GM18867 (cell line): Measurements from ENCODE around the gene SIPA1L3.

Source experiments
- ATAC-seq: cut with Tn5 transposase; IDR thresholded peaks from one replicate; pipeline ENCODE4 v1.9.1; 2021; ENCODE audit warnings: mild to moderate bottlenecking, moderate library complexity; ENCODE audit not compliant: unreplicated experiment

The SIPA1L3 gene

GRCh38 chr19:38172001-38172400 is 265.0 kb downstream of the SIPA1L3 start:
- ATAC-seq, result no peak

GRCh38 chr19:38173291-38174041 is 266.5 kb downstream of the SIPA1L3 start:
- ATAC-seq, result no peak

GRCh38 chr19:38175422-38175821 is 268.4 kb downstream of the SIPA1L3 start:
- no peak for ATAC-seq

- no peak for ATAC-seq
These were observed 273.1 kb downstream of the SIPA1L3 start for GRCh38 chr19:38180071-38180470.

- no peak for ATAC-seq
These were observed 275.7 kb downstream of the SIPA1L3 start for GRCh38 chr19:38182536-38183210.

- ATAC-seq, result no peak
These were observed 276.4 kb downstream of the SIPA1L3 start for GRCh38 chr19:38183251-38183897.

DNA sequence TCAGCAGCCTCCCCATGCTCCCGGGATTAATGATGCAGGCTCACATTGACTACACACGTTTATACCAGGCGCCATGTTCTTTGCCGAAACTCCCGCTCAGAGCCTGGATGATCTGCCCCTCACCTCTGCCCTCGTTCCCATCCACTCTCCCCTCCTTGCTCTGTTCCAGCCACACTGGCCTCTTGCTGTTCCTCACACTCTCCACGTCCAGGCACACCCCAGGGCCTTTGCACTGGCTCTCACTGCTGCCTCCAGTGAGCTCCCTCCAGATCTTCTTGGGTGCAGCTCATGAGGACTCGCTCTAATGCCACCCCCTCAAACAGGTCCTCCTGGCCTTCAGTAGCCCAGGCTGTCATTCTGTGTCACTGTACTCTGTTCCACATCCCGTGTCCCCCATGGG is 277.8 kb downstream of the SIPA1L3 start:
- no peak for ATAC-seq

- ATAC-seq, result no peak
These were observed 278.6 kb downstream of the SIPA1L3 start for GRCh38 chr19:38185562-38185961.

GRCh38 chr19:38190061-38190460 is 283.1 kb downstream of the SIPA1L3 start:
- no peak for ATAC-seq

GRCh38 chr19:38190793-38191192 is 283.8 kb downstream of the SIPA1L3 start:
- no peak for ATAC-seq

DNA sequence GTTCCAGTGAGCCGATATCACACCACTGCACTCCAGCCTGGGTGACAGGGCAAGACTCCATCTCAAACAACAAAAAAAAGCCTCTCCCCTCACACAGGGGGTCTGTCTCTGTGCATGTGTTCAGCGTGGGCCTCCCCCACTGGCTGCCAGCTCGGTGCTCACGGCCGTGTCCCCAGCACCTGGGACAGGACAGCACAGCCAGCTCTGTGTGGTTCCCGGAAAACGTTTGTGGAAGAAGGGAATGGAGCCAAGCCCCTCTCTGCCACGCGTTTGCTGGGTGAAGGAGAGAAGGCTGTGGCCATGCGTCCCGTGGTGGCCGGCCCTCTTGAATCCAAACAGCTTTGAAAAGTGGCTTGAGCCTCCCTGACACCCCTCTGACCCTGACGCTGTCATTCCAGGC is 284.7 kb downstream of the SIPA1L3 start:
- ATAC-seq, result no peak

- no peak for ATAC-seq
These were observed 286.4 kb downstream of the SIPA1L3 start for GRCh38 chr19:38193445-38193844.

DNA sequence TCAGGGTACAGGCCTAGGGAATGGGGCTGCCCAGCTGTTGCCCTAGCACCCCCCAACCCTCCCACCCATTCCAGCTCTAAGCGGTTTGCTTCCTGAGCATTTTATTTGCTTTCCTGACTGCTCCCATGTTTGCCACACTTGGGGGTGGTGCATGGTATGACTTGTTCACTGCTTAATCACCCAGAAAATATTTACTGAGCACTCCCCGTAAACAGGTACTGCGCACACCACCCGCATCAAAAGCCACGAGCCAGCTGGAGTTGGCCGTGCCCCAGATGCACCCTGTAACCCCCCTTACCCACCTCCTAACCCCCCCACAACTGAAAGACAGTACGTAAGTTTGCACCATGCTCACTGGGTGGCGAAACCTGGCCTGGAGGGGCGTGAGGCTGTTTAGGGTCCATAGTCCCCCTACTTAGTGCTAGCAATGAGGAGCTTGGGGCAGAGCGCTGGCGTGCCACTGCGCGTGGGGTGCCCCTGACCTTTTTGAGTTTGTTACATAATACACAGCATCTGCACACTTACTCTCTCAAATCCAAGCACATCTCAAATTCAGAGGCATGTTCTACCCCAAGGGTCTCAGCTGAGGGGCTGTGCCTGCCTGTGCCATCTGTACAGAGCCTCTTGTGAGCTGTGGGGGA is 287.2 kb downstream of the SIPA1L3 start:
- ATAC-seq, result no peak

DNA sequence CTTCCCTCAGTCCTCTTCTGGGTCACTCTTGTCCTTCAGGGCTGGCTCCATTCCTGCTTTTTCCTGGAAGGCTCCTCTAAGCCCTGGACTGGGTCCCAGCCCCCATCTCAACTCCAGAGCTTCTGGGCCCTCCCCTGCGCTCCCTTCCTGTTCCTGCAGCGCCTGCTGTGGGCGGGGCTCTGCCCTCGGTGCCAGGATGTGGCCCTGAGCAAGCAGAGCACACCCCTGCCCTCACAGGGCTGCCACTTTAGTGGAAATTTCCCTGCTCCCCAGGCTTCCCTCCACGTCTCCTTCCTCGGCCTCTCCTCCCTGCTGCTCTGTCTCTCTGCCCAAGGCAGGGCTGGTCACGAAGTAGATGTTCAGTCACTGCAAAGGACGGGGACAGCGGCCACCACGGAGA is 288.2 kb downstream of the SIPA1L3 start:
- ATAC-seq, result no peak

GRCh38 chr19:38196245-38196837 is 289.3 kb downstream of the SIPA1L3 start:
- no peak for ATAC-seq

DNA sequence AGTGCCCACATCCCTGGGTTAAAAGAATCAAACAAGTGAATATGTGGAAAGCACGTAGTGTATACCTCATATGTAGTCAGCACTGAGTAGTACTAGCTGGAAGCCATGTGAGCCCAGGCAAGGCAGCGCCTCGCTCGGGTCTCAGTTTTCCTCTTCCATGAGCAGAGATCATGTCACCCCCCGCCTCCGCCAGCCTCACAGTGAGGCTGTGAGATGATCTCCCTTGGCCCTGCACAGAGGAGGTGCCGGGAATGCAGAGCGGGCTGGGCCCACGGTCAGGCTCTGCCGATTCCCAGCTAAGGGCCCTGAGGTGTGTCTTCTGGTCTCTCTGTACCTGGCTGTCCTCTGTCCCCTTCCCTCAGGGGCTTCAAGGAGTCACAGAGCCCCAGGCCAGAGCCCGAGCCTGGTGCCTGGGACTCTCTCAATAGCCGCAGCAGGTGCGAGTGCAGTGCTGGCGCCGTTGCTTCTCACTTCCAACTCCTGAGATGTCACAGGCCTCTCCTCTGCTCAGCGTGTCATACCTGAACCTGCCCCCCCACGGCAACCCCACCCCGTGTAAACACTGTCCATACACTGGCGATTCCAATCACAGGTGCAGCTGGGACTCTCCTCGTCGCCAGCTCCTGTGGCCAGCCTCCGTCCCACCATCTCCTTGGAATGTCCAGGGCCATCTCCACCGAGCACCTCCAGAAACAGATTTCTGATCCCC is 290.1 kb downstream of the SIPA1L3 start:
- no peak for ATAC-seq

GRCh38 chr19:38197937-38198704 is 291.1 kb downstream of the SIPA1L3 start:
- ATAC-seq, result no peak

DNA sequence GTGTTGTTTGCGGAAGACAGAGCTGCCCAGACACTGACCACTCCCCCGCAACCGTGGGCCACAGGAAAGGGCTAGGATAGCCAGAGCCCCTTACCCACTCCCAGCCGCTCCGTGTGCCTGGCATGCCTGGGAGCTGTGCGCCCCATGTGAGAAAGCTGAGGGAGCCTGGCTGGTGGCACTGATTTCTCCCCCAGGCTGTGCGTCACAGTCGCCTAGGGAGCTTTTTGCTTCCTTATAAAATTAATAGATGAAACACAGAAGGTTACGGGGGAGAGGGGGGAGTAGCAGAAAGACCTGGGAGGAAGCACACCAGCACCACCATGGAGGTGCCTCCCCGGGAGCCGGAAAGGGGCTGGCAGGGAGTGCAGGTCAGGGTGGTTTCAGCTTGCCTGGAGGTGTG is 292.3 kb downstream of the SIPA1L3 start:
- no peak for ATAC-seq

- no peak for ATAC-seq
These were observed 294.7 kb downstream of the SIPA1L3 start for GRCh38 chr19:38201731-38202130.

DNA sequence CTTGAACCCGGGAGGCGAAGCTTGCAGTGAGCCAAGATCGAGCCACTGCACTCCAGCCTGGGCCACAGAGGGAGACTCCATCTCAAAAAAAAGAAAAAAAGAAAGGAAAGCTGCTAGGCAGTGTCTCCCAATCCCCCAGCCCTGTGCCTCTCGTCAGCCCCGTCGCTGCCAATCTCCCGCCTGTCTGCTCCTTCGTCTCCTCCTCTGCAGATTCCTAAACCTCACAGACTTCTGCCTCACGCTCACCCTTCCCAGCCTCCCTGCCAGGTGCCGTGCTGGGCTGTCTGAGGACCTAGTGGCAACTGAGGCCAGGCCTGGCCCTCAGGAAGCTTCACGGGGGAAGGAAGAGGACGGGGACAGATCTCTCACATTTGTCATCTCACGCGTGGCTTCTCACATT is 295.5 kb downstream of the SIPA1L3 start:
- no peak for ATAC-seq
